ENCODE results near the gene MGAT4B.
"Not testable (repeated sequence)": the region's sequence is repeated elsewhere in the genome, so short reads cannot be mapped to it uniquely, and the experiment has no call there.

The MGAT4B gene

DNA sequence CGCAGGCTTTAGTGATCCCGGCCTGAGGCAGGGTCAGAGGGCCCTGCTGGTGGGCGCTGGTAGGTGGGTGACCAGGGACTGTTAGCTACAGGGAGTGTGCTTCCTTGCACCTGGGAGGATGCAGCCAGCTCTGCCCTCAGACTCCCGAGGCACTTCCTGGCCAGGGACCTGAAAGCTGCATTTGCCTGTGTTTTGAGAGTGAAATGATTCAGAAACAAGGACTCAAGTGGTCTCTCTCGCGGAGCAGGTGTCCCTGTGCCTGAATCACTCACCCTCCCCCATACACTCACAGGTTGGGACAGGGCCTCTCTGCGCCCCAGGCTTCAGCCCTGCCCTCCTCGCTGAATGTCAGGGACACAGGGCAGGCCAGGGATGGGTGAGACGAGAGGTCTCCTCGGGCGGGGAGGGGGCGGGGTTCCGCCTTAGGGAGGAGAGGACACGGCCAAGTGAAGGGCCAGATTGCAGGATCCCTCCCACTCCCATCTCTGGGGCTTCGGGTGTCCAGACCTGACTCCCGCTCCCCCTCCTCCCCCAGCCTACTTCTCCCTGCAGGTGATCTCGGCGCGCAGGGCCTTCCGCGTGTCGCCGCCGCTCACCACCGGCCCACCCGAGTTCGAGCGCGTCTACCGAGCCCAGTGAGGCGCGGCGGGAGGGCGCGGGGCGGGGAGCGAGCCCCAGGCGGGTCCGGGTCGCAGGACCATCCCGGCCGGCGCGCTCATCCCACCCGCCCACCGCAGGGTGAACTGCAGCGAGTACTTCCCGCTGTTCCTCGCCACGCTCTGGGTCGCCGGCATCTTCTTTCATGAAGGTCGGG lies 11.4 kb downstream of the MGAT4B start:
- DNase-seq (ENCODE audit: low read depth), result no peak

- DNase-seq (ENCODE audit: low read depth), result no peak
These were observed 12.1 kb downstream of the MGAT4B start for GRCh38 chr5:179794575-179794974.

- DNase-seq (ENCODE audit: low read depth), result no peak
These were observed 12.5 kb downstream of the MGAT4B start for GRCh38 chr5:179794171-179794570.

GRCh38 chr5:179793468-179794139 lies 13.1 kb downstream of the MGAT4B start, which contains the start of gene LTC4S:
LTC4S (plus strand) TSS chr5:179793986; CDS start chr5:179794081, 95 bp downstream.
- no peak for DNase-seq (ENCODE audit: low read depth)

DNA sequence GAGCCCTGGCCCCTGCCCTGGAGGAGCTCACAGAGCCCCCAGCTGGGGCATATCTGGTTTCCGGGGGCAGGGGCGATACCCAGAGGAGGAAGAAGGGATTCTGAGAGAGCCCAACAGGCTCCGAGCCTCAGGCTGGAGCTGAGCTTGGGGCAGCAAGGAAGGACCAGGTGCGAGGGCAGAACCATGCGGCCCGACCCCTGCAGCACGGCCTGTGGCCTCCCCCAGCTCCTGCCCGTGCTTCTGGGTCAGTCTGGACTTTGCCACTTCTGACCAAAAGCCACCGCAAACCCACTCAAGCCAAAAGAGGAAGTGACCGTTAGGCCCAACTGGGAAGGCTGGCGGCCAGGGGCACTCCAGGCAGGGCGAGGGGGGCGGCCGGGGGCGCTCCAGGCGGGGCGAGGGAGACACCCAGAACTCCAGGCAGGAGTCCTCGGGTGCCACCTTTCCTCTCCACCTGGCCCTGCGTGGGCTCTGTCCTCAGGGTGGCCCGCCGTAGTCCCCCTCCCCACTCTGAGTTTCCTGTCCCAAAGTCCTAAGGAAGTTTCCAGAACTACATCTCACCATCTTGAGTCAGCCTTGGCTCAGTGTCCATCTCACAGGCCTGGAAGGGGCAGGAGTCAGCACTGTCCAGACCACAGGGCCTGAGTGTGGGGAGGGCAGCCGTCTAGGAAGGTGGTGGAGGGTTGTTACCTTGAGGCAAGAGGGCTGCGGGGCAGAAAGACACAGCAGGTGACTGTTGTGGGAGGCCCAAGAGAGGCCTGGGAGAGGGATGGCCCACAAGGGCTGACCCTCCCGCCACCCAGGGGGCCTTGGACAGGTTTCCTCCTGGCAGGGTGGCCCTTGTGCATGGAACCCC lies 13.8 kb downstream of the MGAT4B start:
- DNase-seq (ENCODE audit: low read depth), result no peak

DNA sequence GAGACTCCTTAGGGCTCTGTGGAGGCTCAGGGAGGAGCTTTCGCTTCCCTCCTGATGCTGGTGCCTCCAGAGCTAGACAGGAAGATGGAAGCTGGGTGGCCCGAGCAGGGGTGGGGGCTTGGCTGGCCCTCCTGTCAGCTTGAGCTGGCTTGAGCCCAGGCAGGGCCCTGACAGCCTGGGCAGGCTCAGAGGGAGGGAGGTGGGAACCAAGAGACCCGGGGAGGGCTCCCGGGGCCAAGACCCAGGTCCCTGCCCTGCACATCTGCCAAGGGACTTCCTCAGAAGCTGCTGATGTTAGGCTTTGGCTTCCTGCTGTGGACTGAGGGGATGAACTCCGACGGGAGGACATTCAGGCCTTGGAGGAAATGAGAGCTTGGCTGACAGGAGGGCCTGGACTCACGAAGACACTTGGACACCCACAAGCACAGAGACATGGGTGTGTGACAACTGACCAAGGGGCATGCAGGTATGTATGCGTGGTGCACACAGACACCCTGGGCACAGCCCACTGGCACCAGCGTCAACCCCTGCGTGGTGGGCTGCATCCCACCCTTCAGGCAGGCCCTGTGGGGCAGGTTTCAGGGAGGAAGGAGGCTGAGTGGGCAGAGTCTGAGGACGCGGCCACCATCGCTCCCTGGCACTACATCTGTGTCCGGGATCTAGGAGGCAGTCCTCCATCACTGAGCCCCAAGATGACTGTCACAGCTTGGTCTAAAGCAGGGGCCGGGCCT lies 14.6 kb downstream of the MGAT4B start:
- DNase-seq (ENCODE audit: low read depth), result no peak

DNA sequence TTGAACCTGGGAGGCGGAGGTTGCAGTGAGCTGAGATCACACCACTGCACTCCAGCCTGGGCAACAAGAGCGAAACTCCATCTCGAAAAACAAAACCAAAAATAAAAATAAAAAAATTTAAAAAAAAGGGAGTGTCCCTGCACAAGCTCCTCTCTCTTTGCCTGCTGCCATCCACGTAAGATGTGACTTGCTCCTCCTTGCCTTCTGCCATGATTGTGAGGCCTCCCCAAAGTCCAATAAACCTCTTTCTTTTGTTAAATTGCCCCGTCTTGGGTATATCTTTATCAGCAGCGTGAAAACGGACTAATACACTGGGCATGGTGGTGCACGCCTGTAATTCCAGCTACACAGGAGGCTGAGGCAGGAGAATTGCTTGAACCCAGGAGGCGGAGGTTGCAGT lies 17.4 kb downstream of the MGAT4B start:
- DNase-seq (ENCODE audit: low read depth), result not testable (repeated sequence)

- DNase-seq (ENCODE audit: low read depth), result no peak
These were observed 18.3 kb downstream of the MGAT4B start for GRCh38 chr5:179788193-179788854.

DNA sequence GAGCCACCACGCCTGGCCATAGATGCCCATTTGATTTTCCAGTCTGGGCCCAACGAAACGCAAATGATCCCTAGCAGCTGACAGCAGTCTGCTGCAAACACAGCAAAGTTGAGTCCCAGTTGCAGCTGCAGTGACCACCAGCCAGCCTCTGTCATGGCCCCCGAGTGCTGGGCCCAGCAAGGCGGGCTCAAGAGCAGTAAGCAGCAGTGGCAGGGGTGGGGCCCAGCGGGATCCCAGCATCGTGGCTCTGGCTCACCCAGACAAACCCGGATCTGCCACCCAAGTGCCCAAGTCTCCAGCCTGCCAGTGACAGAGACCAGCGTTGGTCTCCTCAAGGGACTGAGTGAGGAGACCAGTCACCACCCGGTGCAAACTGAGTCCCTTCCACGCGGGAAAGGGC lies 19.8 kb downstream of the MGAT4B start:
- DNase-seq (ENCODE audit: low read depth), result no peak

DNA sequence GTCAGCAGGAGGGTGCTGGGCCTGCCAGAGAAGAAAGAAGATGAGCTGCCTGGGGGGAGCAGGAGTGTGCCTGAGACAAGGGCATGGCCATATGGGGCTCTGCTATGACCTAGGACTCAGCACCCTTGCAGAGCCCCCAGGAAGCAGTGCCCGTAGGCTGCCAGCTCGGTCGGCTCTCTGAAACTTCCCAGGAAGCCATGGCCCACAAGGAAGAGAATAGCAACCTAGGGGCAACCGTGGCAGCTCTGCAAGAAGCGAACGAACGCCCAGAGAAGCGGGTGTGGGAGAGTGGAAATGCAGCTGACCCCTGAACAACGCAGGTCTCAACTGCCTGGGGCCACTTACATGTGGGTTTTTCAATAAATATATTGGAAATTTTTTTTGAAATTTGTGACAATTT lies 23.5 kb downstream of the MGAT4B start:
- DNase-seq (ENCODE audit: low read depth), result no peak

GRCh38 chr5:179781846-179782245 lies 24.8 kb downstream of the MGAT4B start:
- DNase-seq (ENCODE audit: low read depth), result no peak

DNA sequence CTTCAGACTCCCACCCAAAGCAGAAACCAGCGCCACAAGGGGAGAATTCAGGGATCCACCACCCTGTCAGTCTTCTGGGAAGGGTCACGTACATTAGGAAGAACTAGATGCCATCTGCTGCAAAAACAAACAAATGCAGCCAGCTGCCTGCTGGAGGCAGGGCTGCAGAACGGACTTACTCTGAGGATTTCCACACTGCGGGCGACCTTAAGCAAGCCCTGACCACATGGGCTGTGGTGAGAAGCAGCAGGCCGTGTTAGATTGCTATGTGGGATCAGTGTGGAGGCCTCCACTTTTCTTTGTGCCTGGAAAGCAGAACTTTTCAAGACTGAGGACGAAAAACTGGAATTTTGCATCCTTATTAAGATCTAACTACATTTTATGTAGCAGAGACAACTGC lies 26.3 kb downstream of the MGAT4B start:
- no peak for DNase-seq (ENCODE audit: low read depth)

- no peak for DNase-seq (ENCODE audit: low read depth)
These were observed 26.8 kb downstream of the MGAT4B start for GRCh38 chr5:179779826-179780225.

DNA sequence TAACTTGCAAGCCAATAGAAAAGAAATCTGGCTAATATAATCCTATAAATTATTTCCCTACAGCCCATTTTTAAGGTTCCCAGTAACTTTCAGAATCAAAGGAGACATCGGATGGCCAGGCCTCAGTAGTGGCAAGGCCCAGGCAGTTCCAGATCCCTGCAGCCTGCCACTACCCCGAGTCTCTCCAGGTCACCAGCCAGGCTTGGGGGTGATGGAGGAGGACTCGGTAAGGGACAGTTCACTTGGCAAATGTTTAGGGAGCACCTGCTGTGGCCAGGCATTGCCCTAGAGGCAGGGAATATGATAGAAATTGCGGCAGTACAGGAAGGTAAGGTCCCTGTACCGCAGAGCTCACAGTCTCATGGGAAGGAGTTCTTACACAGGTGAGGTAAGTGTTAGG lies 28.1 kb downstream of the MGAT4B start:
- no peak for DNase-seq (ENCODE audit: low read depth)

DNA sequence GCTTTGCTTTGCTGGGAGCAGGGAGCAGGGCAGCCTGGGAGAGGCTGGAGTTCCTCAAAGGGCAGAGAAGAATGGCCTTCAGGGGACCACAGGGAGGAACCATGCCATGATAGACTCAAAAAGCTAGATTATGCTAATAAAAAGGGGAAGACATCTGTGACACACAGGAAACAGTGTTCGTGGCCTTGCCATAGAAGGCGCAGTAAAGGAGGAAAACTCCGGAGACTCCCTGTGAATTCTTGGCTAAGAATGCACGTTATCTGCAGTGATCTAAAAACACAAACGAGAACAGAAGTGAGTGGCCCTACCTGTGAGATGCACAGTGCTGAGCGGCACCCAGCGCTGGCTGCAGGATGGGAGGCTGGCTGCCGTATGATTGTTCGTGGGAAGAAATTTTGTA lies 28.8 kb downstream of the MGAT4B start:
- DNase-seq (ENCODE audit: low read depth), result no peak

DNA sequence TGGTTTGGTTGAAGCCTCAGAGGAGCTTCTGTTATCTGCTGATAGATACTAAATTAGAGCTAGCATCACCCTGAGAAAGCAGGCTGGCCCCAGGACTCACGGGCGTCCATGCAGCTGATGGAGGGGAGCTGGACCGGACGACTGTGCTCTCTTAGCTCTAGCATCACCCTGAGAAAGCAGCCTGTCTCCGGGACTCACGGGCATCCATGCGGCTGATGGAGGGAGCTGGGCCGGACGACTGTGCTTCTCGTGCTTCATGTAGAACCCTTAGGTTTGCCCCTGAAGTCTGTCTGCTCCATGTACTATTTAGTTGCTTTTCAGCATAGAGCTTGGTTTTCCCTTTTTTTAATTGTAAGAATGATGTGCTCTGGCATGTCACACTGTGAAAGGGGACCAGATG lies 29.2 kb downstream of the MGAT4B start:
- no peak for DNase-seq (ENCODE audit: low read depth)

DNA sequence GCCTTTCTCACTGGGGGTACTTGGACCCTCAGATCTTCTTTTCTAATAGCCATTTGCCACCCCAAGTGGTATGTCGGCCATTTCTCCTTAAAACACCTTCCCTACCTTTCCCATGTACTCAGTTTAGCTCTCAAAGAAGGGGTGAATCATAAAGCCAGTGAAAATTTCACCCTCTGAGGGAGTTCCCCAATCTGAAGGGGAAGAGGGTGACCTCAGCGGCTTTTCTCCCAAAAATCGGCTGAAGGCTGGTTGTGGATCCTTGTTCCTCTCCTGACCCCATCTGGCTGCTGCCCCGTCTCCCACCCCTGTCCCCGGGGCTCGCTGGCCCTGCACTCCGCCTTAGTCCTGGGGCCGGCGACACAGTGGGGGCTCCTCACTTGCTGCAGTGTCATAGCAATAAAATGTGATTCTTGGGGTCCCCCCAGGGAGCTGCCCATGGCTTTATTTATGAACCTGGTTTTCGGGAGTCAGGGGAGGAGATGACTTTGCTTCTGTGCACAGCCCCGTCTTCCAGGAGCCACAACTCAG lies 30.2 kb downstream of the MGAT4B start:
- no peak for DNase-seq (ENCODE audit: low read depth)

GRCh38 chr5:179774442-179774841 lies 32.2 kb downstream of the MGAT4B start:
- no peak for DNase-seq (ENCODE audit: low read depth)

DNA sequence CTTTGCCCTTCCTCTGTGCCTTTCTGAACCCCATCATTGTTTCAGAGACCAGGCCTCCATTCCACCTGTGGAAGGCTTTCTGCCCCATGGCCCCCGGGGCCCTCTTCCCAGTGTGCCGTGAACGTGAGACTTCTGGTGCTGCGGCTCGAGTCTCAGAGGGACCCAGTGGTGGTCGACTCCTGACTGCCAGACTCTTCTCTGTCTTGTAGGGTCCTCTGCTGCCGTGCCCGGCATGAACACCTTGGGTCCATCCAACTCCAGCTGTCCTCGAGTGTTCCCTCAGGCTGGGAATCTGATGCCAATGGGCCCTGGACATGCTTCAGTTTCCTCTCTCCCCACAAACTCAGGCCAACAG lies 33.0 kb downstream of the MGAT4B start:
- DNase-seq (ENCODE audit: low read depth), result no peak

GRCh38 chr5:179772351-179772750 lies 34.3 kb downstream of the MGAT4B start:
- DNase-seq (ENCODE audit: low read depth), result no peak

- DNase-seq (ENCODE audit: low read depth), result no peak
These were observed 35.3 kb downstream of the MGAT4B start for GRCh38 chr5:179771311-179771895.
